Measurements from ENCODE around the gene HOOK1.

GRCh38 chr1:59831529-59831928 lies 16.8 kb downstream of the HOOK1 start:
- TF ChIP-seq, protein P1, sequence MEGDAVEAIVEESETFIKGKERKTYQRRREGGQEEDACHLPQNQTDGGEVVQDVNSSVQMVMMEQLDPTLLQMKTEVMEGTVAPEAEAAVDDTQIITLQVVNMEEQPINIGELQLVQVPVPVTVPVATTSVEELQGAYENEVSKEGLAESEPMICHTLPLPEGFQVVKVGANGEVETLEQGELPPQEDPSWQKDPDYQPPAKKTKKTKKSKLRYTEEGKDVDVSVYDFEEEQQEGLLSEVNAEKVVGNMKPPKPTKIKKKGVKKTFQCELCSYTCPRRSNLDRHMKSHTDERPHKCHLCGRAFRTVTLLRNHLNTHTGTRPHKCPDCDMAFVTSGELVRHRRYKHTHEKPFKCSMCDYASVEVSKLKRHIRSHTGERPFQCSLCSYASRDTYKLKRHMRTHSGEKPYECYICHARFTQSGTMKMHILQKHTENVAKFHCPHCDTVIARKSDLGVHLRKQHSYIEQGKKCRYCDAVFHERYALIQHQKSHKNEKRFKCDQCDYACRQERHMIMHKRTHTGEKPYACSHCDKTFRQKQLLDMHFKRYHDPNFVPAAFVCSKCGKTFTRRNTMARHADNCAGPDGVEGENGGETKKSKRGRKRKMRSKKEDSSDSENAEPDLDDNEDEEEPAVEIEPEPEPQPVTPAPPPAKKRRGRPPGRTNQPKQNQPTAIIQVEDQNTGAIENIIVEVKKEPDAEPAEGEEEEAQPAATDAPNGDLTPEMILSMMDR (optimal IDR thresholded peaks at IDR 0.05 in 1 of 3, IDR thresholded peaks at IDR 0.05 in 1 of 3, conservative IDR thresholded peaks at IDR 0.05 in 1 of 3; ENCODE audit: extremely low read depth in 1 of 3, insufficient read depth in 2 of 3, low read length in 3 of 3), result no peak
- TF ChIP-seq EZH2 (IDR thresholded peaks at IDR 0.05; ENCODE audit: low read length), result no peak

Measured in keratinocyte (primary cell).